Kidney epithelial cell (primary cell): ENCODE results near the gene COLEC11. TPM values are rescaled to one million over a fixed set of nuclear protein-coding genes. Genes with fewer than 3 reads are reported as not detected.

Experiments
- DNase-seq: peaks from one replicate; pipeline ENCODE4 v3.0.0-alpha.2; 2010; ENCODE audit warnings: low read depth
- H3K27me3 ChIP-seq: 2 replicates; pipeline ENCODE4 v1.6.0; 2011; ENCODE audit warnings: low read length; ENCODE audit not compliant: control insufficient read depth, insufficient read depth
- H3K36me3 ChIP-seq: 2 replicates; pipeline ENCODE4 v1.5.1; 2011; ENCODE audit warnings: low read length; ENCODE audit not compliant: control insufficient read depth, insufficient read depth
- H3K4me3 ChIP-seq: 2 replicates; pipeline ENCODE4 v1.5.1; 2011; ENCODE audit warnings: low read depth, mild to moderate bottlenecking, control low read depth, low read length
- CTCF ChIP-seq: IDR thresholded peaks from 2 replicates; pipeline ENCODE4 v1.5.1; 2011; ENCODE audit warnings: mild to moderate bottlenecking, moderate library complexity, low read length, control low read depth, inconsistent platforms; ENCODE audit not compliant: insufficient read depth, poor library complexity, severe bottlenecking
- total RNA-seq: library from RNA; depleted of rRNA; stranded (reverse); fragments of >200 nt; gene quantifications from 2 replicates; pipeline ENCODE4 v1.2.3, GENCODE V29; 2015

The COLEC11 gene
- total RNA-seq, 1 donor from 2014 or later: not detected

GRCh38 chr2:3581367-3582262, 13.3 kb upstream of the COLEC11 start:
- Histone ChIP-seq H3K4me3 (no peak overlapping the region), H3K36me3 (peaks cover 2% of the 10 kb centered on the region), H3K27me3 (no peaks in the 10 kb centered on the region)
- no peak for DNase-seq
- no peak for TF ChIP-seq CTCF

- no peak for TF ChIP-seq CTCF
- Histone ChIP-seq H3K27me3 (no peaks in the 10 kb centered on the region), H3K4me3 (no peak overlapping the region), H3K36me3 (peaks cover 2% of the 10 kb centered on the region)
- no peak for DNase-seq
Observed at GRCh38 chr2:3584076-3584475, 10.8 kb upstream of the COLEC11 start.

- Histone ChIP-seq H3K27me3 (no peaks in the 10 kb centered on the region), H3K36me3 (peaks cover 2% of the 10 kb centered on the region), H3K4me3 (no peak overlapping the region)
- TF ChIP-seq CTCF: no peak
- no peak for DNase-seq
Observed at GRCh38 chr2:3584608-3585260, 10.2 kb upstream of the COLEC11 start.

- TF ChIP-seq CTCF: no peak
- no peak overlapping the region for H3K4me3 ChIP-seq
Observed at GRCh38 chr2:3585261-3586109, 9.4 kb upstream of the COLEC11 start.

GRCh38 chr2:3586220-3586619, 8.7 kb upstream of the COLEC11 start:
- no peak overlapping the region for H3K4me3 ChIP-seq
- DNase-seq: no peak
- TF ChIP-seq CTCF: no peak
- H3K27me3 ChIP-seq: no peaks in the 10 kb centered on the region
- H3K36me3 ChIP-seq: peaks cover 2% of the 10 kb centered on the region

More at GRCh38 chr2:3585261-3586109, 9.4 kb upstream of the COLEC11 start:
- Histone ChIP-seq H3K27me3 (no peaks in the 10 kb centered on the region), H3K36me3 (peaks cover 2% of the 10 kb centered on the region)
- no peak for DNase-seq
